Measurements from ENCODE around the gene LAMA3. TPM values are rescaled to one million over a fixed set of nuclear protein-coding genes. Genes with fewer than 3 reads are reported as not detected.

LAMA3 gene
- total and polyA plus RNA-seq, 2 donors (not counting 3 experiments of a cell fraction or from before 2014, with no cell fraction given): 2.6 to 12.3 TPM

DNA sequence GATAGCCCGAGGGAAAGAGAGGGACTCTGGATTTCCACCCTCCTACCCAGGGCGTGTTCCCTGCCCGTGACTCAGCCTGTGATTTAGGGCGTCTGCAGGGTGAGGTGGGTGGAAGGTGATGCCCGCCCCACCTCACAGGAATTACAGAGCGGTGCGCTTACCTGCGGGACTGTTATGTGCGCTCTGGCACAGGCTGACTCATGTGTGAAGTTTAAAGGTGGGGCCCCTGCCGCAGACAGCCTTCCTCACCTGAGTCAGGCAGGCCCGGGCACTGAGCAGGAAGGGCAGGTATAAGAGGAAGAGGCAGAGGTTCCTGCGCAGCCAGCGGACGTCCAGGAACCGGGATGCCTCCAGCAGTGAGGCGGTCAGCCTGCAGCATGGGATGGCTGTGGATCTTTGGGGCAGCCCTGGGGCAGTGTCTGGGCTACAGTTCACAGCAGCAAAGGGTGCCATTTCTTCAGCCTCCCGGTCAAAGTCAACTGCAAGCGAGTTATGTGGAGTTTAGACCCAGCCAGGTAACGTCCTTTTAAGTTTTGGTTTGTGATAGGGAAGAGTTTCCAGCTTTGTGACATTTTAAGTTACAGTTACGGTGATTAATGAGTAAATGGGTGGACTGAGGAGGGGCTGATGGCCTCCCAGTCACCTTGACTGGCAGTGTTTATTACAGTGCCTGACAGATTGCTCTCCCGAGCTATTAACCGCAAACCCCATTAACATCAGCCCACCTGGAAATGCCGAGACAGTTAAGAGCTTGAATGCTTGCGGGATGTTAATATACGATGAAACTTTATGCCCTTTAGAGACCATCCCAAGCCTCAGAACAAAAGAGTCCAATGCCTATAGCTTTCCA lies 183.7 kb downstream of the LAMA3 start:
- dilution Hi-C loops (cut with MboI; ENCODE audit: extremely low pct_ligation_motif_present, low sequenced_read_pairs) (no loop called here), intact Hi-C loops (cut with micrococcal nuclease) (no loop called here)
- Histone ChIP-seq H3K79me2 (ENCODE audit: control insufficient read depth, insufficient read depth, low read length) (no peaks in the 10 kb centered on the region), H3K27ac (ENCODE audit: insufficient read depth, low read depth, low read length) (no peak overlapping the region), H3K9me3 (replicated peaks; ENCODE audit: control insufficient read depth, insufficient read depth, low read length) (no peaks in the 10 kb centered on the region), H2AFZ (ENCODE audit: low read depth, low read length) (no peak overlapping the region), H3K4me3 (replicated peaks in 1 of 3; ENCODE audit: insufficient read depth in 1 of 3, low read depth in 1 of 3, low read length in 3 of 3) (no peak overlapping the region), H3K4me2 (ENCODE audit: insufficient read depth, low read length) (no peak overlapping the region), H3K4me1 (ENCODE audit: control insufficient read depth, extremely low read depth, insufficient read depth, low read length) (peaks cover 4% of the 10 kb centered on the region), H3K27me3 (ENCODE audit: control insufficient read depth in 2 of 2, insufficient read depth in 2 of 2, low read length in 2 of 2) (no peaks in the 10 kb centered on the region), H3K36me3 (ENCODE audit: control insufficient read depth in 2 of 2, extremely low read depth in 1 of 2, insufficient read depth in 2 of 2, low read length in 2 of 2) (no peaks in the 10 kb centered on the region), H3K9me1 (replicated peaks; ENCODE audit: control insufficient read depth, extremely low read depth, insufficient read depth, low read length) (no peaks in the 10 kb centered on the region), H3K9ac (replicated peaks; ENCODE audit: extremely low read depth, insufficient read depth, low read length) (no peak overlapping the region), H4K20me1 (replicated peaks; ENCODE audit: control insufficient read depth, extremely low read depth, insufficient read depth, low read length) (no peaks in the 10 kb centered on the region)
- ChIA-PET POLR2A (no interaction called here), CTCF (interaction anchor here (0.8 kb wide), 1 partner anchor 14 kb away, joined by 4 read pairs; no protein-coding TSS in a partner anchor)
- no peak for DNase-seq (ENCODE audit: low read depth, low spot score)
- TF ChIP-seq, protein P1, sequence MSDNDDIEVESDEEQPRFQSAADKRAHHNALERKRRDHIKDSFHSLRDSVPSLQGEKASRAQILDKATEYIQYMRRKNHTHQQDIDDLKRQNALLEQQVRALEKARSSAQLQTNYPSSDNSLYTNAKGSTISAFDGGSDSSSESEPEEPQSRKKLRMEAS (IDR thresholded peaks at IDR 0.05; ENCODE audit: insufficient read depth, insufficient read length): no peak
- TF ChIP-seq MYC (IDR thresholded peaks at IDR 0.05; ENCODE audit: low read depth, low read length) (no peak), POLR2A (IDR thresholded peaks at IDR 0.05; ENCODE audit: low read depth, low read length) (no peak), GATA2 (IDR thresholded peaks at IDR 0.05; ENCODE audit: insufficient read depth, insufficient read length, low read depth, low read length) (no peak), JUN (IDR thresholded peaks at IDR 0.05; ENCODE audit: borderline replicate concordance, insufficient read depth, insufficient read length, low read depth) (no peak), POLR2AphosphoS5 (IDR thresholded peaks at IDR 0.05; ENCODE audit: insufficient read depth, low read depth, low read length) (no peak), FOS (IDR thresholded peaks at IDR 0.05; ENCODE audit: borderline replicate concordance, insufficient read depth, low read length) (no peak), EZH2 (IDR thresholded peaks at IDR 0.05; ENCODE audit: borderline replicate concordance, low read depth, low read length, severe bottlenecking) (no peak)
- TF ChIP-seq, protein P2, sequence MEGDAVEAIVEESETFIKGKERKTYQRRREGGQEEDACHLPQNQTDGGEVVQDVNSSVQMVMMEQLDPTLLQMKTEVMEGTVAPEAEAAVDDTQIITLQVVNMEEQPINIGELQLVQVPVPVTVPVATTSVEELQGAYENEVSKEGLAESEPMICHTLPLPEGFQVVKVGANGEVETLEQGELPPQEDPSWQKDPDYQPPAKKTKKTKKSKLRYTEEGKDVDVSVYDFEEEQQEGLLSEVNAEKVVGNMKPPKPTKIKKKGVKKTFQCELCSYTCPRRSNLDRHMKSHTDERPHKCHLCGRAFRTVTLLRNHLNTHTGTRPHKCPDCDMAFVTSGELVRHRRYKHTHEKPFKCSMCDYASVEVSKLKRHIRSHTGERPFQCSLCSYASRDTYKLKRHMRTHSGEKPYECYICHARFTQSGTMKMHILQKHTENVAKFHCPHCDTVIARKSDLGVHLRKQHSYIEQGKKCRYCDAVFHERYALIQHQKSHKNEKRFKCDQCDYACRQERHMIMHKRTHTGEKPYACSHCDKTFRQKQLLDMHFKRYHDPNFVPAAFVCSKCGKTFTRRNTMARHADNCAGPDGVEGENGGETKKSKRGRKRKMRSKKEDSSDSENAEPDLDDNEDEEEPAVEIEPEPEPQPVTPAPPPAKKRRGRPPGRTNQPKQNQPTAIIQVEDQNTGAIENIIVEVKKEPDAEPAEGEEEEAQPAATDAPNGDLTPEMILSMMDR (IDR thresholded peaks at IDR 0.05; ENCODE audit: extremely low read depth in 1 of 2, insufficient read depth in 1 of 2, low read depth in 1 of 2, low read length in 2 of 2): no peak
- no peak for FAIRE-seq
- BruUV-seq (replicated peaks): no TSS peak

Measured in endothelial cell of umbilical vein (primary cell).